ENCODE data around the gene TAB2. TPM values are rescaled to one million over a fixed set of nuclear protein-coding genes. Genes with fewer than 3 reads are reported as not detected.

TAB2 gene
- total RNA-seq, 1 donor from 2014 or later = 65.8 TPM

DNA sequence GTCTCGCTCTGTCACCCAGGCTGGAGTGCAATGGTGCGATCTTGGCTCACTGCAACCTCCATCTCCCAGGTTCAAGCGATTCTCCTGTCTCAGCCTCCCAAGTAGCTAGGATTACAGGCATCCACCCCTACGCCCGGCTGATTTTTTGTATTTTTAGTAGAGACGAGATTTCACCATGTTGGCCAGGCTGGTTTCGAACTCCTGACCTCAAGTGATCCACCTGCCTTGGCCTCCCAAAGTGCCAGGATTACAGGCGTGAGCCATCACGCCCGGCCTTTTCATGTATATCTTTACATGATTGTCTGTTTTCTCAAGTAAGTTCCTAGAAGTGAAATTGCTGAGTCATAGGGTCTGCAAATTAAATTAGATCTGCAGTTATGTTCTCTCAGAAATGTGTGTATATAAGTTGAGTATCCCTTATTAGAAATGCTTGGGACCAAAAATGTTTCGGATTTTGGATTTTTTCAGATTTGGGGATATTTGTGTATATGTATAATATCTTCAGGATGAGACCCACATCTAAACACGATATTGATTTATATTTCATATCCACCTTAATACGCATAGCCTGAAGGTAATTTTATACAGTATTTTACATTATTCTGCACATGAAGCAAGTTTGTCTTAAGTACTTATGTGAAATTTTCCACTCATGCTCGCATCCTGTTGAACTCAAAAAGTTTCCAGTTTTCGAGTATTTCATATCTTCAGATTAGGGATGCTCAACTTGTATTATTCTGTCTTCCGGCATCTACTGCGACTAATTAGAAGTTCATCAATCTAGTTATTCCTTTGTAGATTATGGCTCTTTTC is 40.4 kb downstream of the TAB2 start:
- Histone ChIP-seq H3K4me1 (peaks cover 4% of the 10 kb centered on the region), H3K9me3 (no peaks in the 10 kb centered on the region), H3K27ac (no peak overlapping the region), H3K4me3 (no peak overlapping the region), H3K27me3 (no peaks in the 10 kb centered on the region), H3K36me3 (no peaks in the 10 kb centered on the region)
- TF ChIP-seq CTCF (IDR thresholded peaks at IDR 0.05) = no peak
- DNase-seq (no peak), ATAC-seq (no peak)
- intact Hi-C loops (cut with DNase I) = no loop called here

GRCh38 chr6:149359440-149359839 is 41.9 kb downstream of the TAB2 start:
- Histone ChIP-seq H3K36me3 (no peaks in the 10 kb centered on the region), H3K27ac (no peak overlapping the region), H3K9me3 (no peaks in the 10 kb centered on the region), H3K27me3 (no peaks in the 10 kb centered on the region), H3K4me1 (no peaks in the 10 kb centered on the region), H3K4me3 (no peak overlapping the region)
- ATAC-seq (no peak), DNase-seq (no peak)
- no peak for TF ChIP-seq CTCF (IDR thresholded peaks at IDR 0.05)
- intact Hi-C loops (cut with DNase I) = no loop called here

DNA sequence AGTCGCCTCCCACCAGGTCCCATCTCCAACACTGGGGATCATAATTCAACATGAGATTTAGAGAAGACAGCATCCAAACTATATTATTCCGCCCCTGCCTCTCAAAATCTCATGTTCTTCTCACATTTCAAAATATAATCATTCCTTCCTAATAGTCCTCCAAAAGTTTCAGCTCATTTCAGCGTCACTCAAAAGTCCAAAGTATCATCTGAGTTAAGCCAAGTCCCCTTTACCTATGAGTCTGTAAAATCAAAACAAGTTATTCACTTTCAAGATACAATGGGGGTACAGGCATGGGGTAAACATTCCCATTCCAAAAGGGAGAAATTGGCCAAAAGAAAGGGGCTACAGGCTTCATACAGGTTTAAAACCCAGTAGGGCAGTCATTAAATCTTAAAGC is 43.0 kb downstream of the TAB2 start:
- Histone ChIP-seq H3K9me3 (no peaks in the 10 kb centered on the region), H3K27ac (no peak overlapping the region), H3K36me3 (no peaks in the 10 kb centered on the region), H3K4me1 (peaks cover 9% of the 10 kb centered on the region), H3K27me3 (no peaks in the 10 kb centered on the region), H3K4me3 (no peak overlapping the region)
- no peak for TF ChIP-seq CTCF (IDR thresholded peaks at IDR 0.05)
- DNase-seq (no peak), ATAC-seq (no peak)
- intact Hi-C loops (cut with DNase I) = no loop called here

DNA sequence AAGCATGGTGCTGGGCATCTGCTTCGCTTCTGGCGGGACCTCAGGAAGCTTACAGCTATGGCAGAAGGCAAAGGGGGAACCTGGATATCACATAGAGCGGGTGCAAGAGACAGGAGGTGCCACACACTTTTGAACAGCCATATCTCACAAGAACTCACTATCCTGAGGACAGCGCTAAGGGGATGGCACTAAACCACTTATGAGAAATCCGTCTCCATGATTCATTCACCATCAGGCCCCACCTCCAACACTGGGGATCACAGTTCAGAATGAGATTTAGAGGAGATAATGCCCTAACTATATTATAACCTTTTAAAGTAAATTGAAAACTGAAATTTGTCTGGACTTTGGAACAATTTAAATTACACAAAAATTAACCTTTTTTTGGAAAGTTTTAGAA is 44.8 kb downstream of the TAB2 start:
- Histone ChIP-seq H3K36me3 (no peaks in the 10 kb centered on the region), H3K4me3 (no peak overlapping the region), H3K9me3 (no peaks in the 10 kb centered on the region), H3K27me3 (no peaks in the 10 kb centered on the region), H3K27ac (no peak overlapping the region), H3K4me1 (peaks cover 15% of the 10 kb centered on the region)
- ATAC-seq (no peak), DNase-seq (no peak)
- intact Hi-C loops (cut with DNase I) = no loop called here
- no peak for TF ChIP-seq CTCF (IDR thresholded peaks at IDR 0.05)

DNA sequence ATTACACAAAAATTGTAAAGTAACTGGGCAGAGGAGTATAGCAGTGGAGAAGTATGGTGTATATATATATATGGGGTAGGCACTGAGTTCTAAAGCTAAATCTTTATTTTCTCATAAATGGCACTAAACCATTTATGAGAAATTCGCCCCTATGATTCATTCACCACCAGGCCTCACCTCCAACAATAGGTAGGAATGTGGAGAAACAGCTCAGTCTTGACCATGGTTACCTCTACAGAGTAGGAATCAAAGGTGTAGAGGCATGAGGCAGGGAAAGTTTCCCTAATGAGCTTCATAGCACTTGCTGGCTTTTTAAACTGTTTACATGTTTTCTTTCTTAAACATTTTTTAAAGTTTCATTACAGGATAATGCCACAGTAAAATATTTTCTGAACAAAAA is 45.6 kb downstream of the TAB2 start:
- intact Hi-C loops (cut with DNase I) = no loop called here
- no peak for TF ChIP-seq CTCF (IDR thresholded peaks at IDR 0.05)
- no peak for ATAC-seq

More for the DNA sequence above, 45.6 kb downstream of the TAB2 start:
- Histone ChIP-seq H3K27me3 (no peaks in the 10 kb centered on the region), H3K27ac (no peak overlapping the region), H3K4me1 (peaks cover 15% of the 10 kb centered on the region), H3K9me3 (no peaks in the 10 kb centered on the region), H3K4me3 (no peak overlapping the region), H3K36me3 (no peaks in the 10 kb centered on the region)
- no peak for DNase-seq

All from upper lobe of right lung (tissue), 1 donor.